ENCODE data around the gene PPEF1.

GRCh38 chrX:18681996-18682395, 25.4 kb upstream of the PPEF1 start:
- TF ChIP-seq CTCF (IDR thresholded peaks at IDR 0.05) (no peak), EP300 (IDR thresholded peaks at IDR 0.05) (no peak), MAX (IDR thresholded peaks at IDR 0.05) (no peak), ESRRA (IDR thresholded peaks at IDR 0.05; ENCODE audit: borderline replicate concordance, low read length) (no peak), MAFK (IDR thresholded peaks at IDR 0.05; ENCODE audit: partially characterized antibody) (no peak), MYC (IDR thresholded peaks at IDR 0.05; ENCODE audit: borderline replicate concordance, low read length) (no peak), HMGXB4 (CRISPR knock-in tag; IDR thresholded peaks at IDR 0.05; ENCODE audit: borderline replicate concordance) (no peak), NFE2L2 (conservative IDR thresholded peaks at IDR 0.05; ENCODE audit: low read length) (no peak), POLR2A (IDR thresholded peaks at IDR 0.05; ENCODE audit: low read length) (no peak)
